Smooth muscle cell (in vitro differentiated cells): ENCODE data around the gene PEX11A. TPM values are rescaled to one million over a fixed set of nuclear protein-coding genes. Genes with fewer than 3 reads are reported as not detected.

ENCODE experiments used
- DNase-seq: peaks from one replicate; lab custom pipeline; 2025; ENCODE audit not compliant: unreplicated experiment; lab: John Stamatoyannopoulos, UW
- H2AFZ ChIP-seq: fragments of 200-600 bp; sonication (generic); 2 replicates; pipeline ENCODE4 v1.6.0; 2016; ENCODE audit warnings: antibody characterized with exemption, low read depth, mild to moderate bottlenecking
- H3F3A ChIP-seq: fragments of 200-600 bp; sonication (generic); 2 replicates; pipeline ENCODE4 v1.6.0; 2017; ENCODE audit warnings: antibody characterized with exemption, low read depth
- H3K27ac ChIP-seq: fragments of 200-600 bp; sonication (generic); 2 replicates; pipeline ENCODE4 v1.5.1; 2016; ENCODE audit warnings: low read depth, mild to moderate bottlenecking
- H3K27me3 ChIP-seq: fragments of 200-600 bp; sonication (generic); 2 replicates; pipeline ENCODE4 v1.6.1; 2016; ENCODE audit warnings: low read depth, mild to moderate bottlenecking
- H3K36me3 ChIP-seq: fragments of 200-600 bp; sonication (generic); 2 replicates; pipeline ENCODE4 v1.5.1; 2016; ENCODE audit warnings: low read depth
- H3K4me1 ChIP-seq: fragments of 200-600 bp; sonication (generic); 2 replicates; pipeline ENCODE4 v1.5.1; 2016; ENCODE audit warnings: low read depth
- H3K4me2 ChIP-seq: fragments of 200-600 bp; sonication (generic); 2 replicates; pipeline ENCODE4 v1.6.0; 2016; ENCODE audit warnings: mild to moderate bottlenecking
- H3K4me3 ChIP-seq: fragments of 200-600 bp; sonication (generic); 2 replicates; pipeline ENCODE4 v1.5.1; 2016; ENCODE audit warnings: mild to moderate bottlenecking
- H3K79me2 ChIP-seq: fragments of 200-600 bp; sonication (generic); 2 replicates; pipeline ENCODE4 v1.6.0; 2016; ENCODE audit warnings: low read depth, mild to moderate bottlenecking
- H3K9ac ChIP-seq: fragments of 200-600 bp; sonication (generic); 2 replicates; pipeline ENCODE4 v1.6.0; 2016; ENCODE audit warnings: low read depth
- H3K9me3 ChIP-seq: fragments of 200-600 bp; sonication (generic); replicated peaks from 2 replicates; pipeline ENCODE4 v1.5.1; 2016; ENCODE audit warnings: low read depth
- H4K20me1 ChIP-seq: fragments of 200-600 bp; sonication (generic); 2 replicates; pipeline ENCODE4 v1.6.0; 2016; ENCODE audit warnings: low read depth
- WGBS: methylation state at CpG from one replicate; pipeline ENCODE4 v1.1.7; 2016; ENCODE audit warnings: low lambda C conversion rate; 5-methylcytosine and 5-hydroxymethylcytosine counted together
- polyA plus RNA-seq: library from polyadenylated mRNA; unstranded; fragments of >200 nt; fragmentation: Nextera tagmentation; extraction: Ambion mirVana; gene quantifications from 2 replicates; pipeline ENCODE4 v1.2.1, GENCODE V29; 2016
- total RNA-seq: library from RNA; depleted of rRNA; stranded (reverse); fragments of >200 nt; gene quantifications from 2 replicates; pipeline ENCODE4 v1.2.3, GENCODE V29; 2014
- TF ChIP-seq, protein P1 (sequence below): fragments of 200-600 bp; sonication (generic); IDR thresholded peaks from 2 replicates; pipeline ENCODE4 v1.5.1; 2017; ENCODE audit warnings: borderline replicate concordance, mild to moderate bottlenecking, antibody characterized with exemption; ENCODE audit not compliant: insufficient read depth, poor library complexity, severe bottlenecking

PEX11A gene
- total and polyA plus RNA-seq, 2 experiments from 2014 or later: 3.8 to 4.7 TPM

DNA sequence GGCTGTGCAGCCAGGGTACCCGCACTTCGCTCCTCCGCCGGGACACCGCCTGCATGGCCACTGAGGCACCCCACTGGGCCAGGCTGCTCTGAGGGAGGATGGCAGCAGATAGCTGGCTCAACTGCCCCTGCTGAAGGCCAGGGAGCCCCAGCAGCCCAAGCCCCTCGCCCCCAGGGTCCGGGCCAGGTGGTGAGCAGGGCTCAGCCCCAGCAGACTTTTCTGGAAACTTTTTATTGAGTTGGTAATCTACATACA, 22.9 kb downstream of the PEX11A start:
- H3K27me3 ChIP-seq: no peaks in the 10 kb centered on the region
- WGBS: 94% methylated on average over 7 of the region's 7 CpGs
- H3K9me3 ChIP-seq: no peaks in the 10 kb centered on the region
- no peaks in the 10 kb centered on the region for H3K4me1 ChIP-seq
- DNase-seq: no peak
- TF ChIP-seq, protein P1, sequence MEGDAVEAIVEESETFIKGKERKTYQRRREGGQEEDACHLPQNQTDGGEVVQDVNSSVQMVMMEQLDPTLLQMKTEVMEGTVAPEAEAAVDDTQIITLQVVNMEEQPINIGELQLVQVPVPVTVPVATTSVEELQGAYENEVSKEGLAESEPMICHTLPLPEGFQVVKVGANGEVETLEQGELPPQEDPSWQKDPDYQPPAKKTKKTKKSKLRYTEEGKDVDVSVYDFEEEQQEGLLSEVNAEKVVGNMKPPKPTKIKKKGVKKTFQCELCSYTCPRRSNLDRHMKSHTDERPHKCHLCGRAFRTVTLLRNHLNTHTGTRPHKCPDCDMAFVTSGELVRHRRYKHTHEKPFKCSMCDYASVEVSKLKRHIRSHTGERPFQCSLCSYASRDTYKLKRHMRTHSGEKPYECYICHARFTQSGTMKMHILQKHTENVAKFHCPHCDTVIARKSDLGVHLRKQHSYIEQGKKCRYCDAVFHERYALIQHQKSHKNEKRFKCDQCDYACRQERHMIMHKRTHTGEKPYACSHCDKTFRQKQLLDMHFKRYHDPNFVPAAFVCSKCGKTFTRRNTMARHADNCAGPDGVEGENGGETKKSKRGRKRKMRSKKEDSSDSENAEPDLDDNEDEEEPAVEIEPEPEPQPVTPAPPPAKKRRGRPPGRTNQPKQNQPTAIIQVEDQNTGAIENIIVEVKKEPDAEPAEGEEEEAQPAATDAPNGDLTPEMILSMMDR: no peak
- H2AFZ ChIP-seq: no peak overlapping the region
- H3F3A ChIP-seq: peaks cover 7% of the 10 kb centered on the region
- H3K9ac ChIP-seq: no peak overlapping the region
- H3K4me2 ChIP-seq: no peak overlapping the region
- H3K36me3 ChIP-seq: no peaks in the 10 kb centered on the region
- no peak overlapping the region for H3K4me3 ChIP-seq
- no peaks in the 10 kb centered on the region for H4K20me1 ChIP-seq
- H3K27ac ChIP-seq: no peak overlapping the region
- H3K79me2 ChIP-seq: no peaks in the 10 kb centered on the region

DNA sequence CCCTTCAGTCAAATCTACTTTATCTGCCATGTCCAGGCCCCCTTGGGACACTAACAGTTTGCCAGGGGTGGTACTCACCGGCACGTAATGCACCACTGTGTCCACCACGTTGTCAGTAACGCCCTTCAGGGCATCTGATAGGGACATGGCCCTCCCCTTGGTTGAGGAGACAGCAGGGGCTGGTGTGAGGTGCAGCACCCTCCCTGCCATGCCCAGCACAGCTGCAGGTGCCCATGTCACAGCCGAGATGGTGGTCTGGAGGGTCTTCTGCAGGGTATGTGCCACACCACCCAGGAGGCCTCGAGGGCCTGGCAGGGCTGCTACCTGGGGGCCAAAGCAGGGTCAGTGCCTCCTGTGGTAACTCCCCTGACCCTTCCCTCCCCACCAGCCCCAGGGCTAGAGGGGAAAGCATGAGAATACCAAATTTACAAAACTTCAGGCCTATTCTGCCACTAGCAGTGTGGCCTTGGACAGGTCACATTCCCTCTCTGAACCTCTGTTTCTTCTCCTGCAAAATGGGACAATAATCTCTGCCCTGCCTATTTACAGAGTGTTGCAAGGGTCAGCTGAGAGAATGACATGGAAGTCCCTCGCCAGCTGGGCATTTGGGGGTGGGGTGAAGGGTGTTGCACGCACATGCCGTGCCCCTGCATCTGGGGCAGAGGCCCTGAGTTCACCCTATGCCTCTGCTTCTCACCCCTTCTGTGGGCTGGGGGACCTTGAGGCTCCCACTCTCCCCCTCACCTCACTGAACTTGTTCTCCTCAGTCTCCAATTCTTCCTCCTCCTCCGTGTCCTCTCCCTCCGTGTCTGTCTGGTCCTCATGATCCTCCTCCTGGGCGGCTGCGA, 23.5 kb downstream of the PEX11A start:
- WGBS: 91% methylated on average over 13 of the region's 13 CpGs
- no peak for DNase-seq
- Histone ChIP-seq H4K20me1 (no peaks in the 10 kb centered on the region), H3K36me3 (no peaks in the 10 kb centered on the region), H3K9me3 (no peaks in the 10 kb centered on the region), H3K4me3 (no peak overlapping the region), H3K27me3 (no peaks in the 10 kb centered on the region), H3K79me2 (no peaks in the 10 kb centered on the region), H3K9ac (no peak overlapping the region), H2AFZ (no peak overlapping the region), H3F3A (peaks cover 7% of the 10 kb centered on the region), H3K4me2 (no peak overlapping the region), H3K27ac (no peak overlapping the region), H3K4me1 (no peaks in the 10 kb centered on the region)
- TF ChIP-seq, protein P1: no peak

DNA sequence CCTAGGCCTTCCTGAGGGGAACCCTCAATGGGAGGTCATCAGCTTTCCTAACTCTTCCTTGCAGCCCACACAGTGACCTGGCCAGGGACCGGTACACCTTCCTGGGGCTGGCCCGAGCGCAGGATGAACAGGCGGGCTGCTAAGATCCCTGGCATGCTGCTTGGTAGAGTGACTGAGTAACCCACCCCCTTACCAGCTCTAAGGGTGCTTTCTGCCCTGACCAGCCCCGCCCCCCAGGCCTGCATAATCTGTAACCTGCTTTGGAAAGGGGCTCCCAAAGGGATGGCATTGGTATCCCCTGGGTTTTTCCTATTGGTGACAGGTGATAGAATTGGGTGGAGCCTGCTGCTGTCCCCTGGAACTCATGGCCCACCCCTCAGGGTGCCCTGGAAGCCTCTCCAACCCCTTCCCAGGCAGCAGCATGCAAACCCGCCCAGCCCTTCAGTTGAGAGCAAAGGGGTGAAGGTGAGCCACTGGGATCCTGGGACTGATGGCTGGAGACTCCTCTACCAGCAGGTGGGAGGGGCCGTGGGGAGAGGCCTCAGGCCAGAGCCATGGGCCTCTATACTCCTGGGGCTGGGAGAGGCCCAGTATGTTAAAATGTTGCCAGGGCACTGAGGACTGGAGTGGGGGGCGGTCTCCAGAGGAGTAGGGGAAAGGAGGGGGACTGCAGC, 24.2 kb downstream of the PEX11A start:
- DNase-seq: no peak
- H3K4me2 ChIP-seq: peak overlapping the region; percentile 87
- peaks cover 7% of the 10 kb centered on the region for H3F3A ChIP-seq
- no peaks in the 10 kb centered on the region for H3K27me3 ChIP-seq
- H3K9me3 ChIP-seq: no peaks in the 10 kb centered on the region
- WGBS: 91% methylated on average over 7 of the region's 8 CpGs
- H3K9ac ChIP-seq: peak overlapping the region; percentile 51
- H4K20me1 ChIP-seq: no peaks in the 10 kb centered on the region
- no peaks in the 10 kb centered on the region for H3K4me1 ChIP-seq
- H3K36me3 ChIP-seq: no peaks in the 10 kb centered on the region
- H3K4me3 ChIP-seq: no peak overlapping the region
- no peaks in the 10 kb centered on the region for H3K79me2 ChIP-seq
- TF ChIP-seq, protein P1: no peak
- peak overlapping the region; percentile 38 for H3K27ac ChIP-seq
- peak overlapping the region; percentile 90 for H2AFZ ChIP-seq
